ENCODE measurements around the gene ATF2. TPM values are rescaled to one million over a fixed set of nuclear protein-coding genes. Genes with fewer than 3 reads are reported as not detected.

ATF2 gene
- total RNA-seq, 1 donor from 2014 or later: 62.8 TPM

- intact Hi-C loops (cut with micrococcal nuclease): no loop called here
These were observed 133.3 kb downstream of the ATF2 start for GRCh38 chr2:175034716-175035115.

GRCh38 chr2:175030380-175031271 is 137.4 kb downstream of the ATF2 start:
- intact Hi-C loops (cut with micrococcal nuclease): no loop called here

GRCh38 chr2:175027755-175028154 is 140.2 kb downstream of the ATF2 start:
- intact Hi-C loops (cut with micrococcal nuclease): no loop called here

- intact Hi-C loops (cut with micrococcal nuclease): no loop called here
These were observed 141.6 kb downstream of the ATF2 start for GRCh38 chr2:175026385-175026784.

DNA sequence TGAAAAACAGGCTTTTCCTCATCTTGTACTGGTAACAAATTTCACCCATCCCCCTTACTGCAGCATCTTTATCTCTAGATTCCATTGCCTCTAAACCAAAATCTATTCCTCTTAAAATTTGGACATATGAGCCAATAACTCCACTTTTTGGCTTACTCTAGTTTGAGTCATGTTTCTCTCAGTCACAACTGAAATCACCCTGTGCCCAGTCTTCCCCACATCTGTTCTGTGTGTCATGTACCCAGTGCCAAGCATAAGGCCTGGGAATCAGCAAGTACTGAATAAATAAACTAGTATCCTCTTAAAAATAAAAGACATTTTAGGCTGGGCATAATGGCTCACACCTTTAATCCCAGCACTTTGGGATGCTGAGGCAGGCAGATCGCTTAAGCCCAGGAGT is 142.1 kb downstream of the ATF2 start:
- intact Hi-C loops (cut with micrococcal nuclease): no loop called here

DNA sequence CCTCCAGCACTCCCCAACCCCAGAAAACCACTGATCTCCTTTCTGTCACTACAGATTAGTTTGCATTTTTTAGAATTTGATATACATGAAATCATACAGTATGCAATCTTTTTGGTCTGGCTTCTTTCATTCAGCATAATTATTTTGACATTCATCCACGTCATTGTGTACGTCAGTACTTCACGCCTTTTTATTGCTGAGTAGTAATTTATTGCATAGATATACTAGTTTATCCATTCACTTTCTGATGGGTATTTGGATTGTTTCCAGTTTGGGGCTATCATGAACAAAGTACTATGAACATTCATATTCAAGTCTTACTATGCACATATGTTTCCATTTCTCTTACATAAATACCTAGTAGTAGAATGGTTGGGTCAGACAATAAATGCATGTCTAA is 142.8 kb downstream of the ATF2 start:
- intact Hi-C loops (cut with micrococcal nuclease): no loop called here

GRCh38 chr2:175022923-175023322 is 145.1 kb downstream of the ATF2 start:
- intact Hi-C loops (cut with micrococcal nuclease): no loop called here

Other genes starting within 250 kb of the ATF2 start
- gene CHN1, start 162.8 kb downstream of the ATF2 start, total RNA-seq: 1.7 and 1.9 TPM in 2 replicates
- gene ATP5MC3, start 13.5 kb upstream of the ATF2 start, total RNA-seq: 255 TPM in 2 replicates

All from T-helper 2 cell treated with Interferon-gamma antibody and Interleukin-4, amounts not matched to agents 100 ng/mL and 5 ng/mL, for 36 hours (primary cell).